GM23338 (cell line): ENCODE measurements around the gene HLA-F. TPM values are rescaled to one million over a fixed set of nuclear protein-coding genes. Genes with fewer than 3 reads are reported as not detected.

ENCODE experiments used
- ATAC-seq: fragments of 200-7000 bp; cut with Tn5 transposase; 3 replicates; pipeline ENCODE4 v1.9.1; 2020
- DNase-seq: peaks from one replicate; pipeline ENCODE4 v3.0.0-alpha.2; 2015; ENCODE audit warnings: low spot score
- H2AFZ ChIP-seq: fragments of 200-600 bp; sonication (generic); 2 replicates; pipeline ENCODE4 v1.8.0; 2016; ENCODE audit warnings: antibody characterized with exemption, mild to moderate bottlenecking, moderate library complexity
- H3F3A ChIP-seq: fragments of 200-600 bp; sonication (generic); replicated peaks from 2 replicates; pipeline ENCODE4 v1.8.0; 2017; ENCODE audit warnings: antibody characterized with exemption, mixed run types, low read depth
- H3K27ac ChIP-seq: fragments of 200-600 bp; sonication (generic); 2 replicates; pipeline ENCODE4 v1.6.1; 2016; ENCODE audit warnings: low read depth
- H3K27me3 ChIP-seq: fragments of 200-600 bp; sonication (generic); 2 replicates; pipeline ENCODE4 v1.8.0; 2016; ENCODE audit warnings: mild to moderate bottlenecking, mixed run types, moderate library complexity; ENCODE audit not compliant: insufficient read depth
- H3K36me3 ChIP-seq: fragments of 200-600 bp; sonication (generic); 2 replicates; pipeline ENCODE4 v1.8.0; 2016; ENCODE audit warnings: mild to moderate bottlenecking; ENCODE audit not compliant: insufficient read depth
- H3K4me1 ChIP-seq: fragments of 200-600 bp; sonication (generic); 2 replicates; pipeline ENCODE4 v1.8.0; 2016; ENCODE audit warnings: mild to moderate bottlenecking, moderate library complexity; ENCODE audit not compliant: insufficient read depth
- H3K4me2 ChIP-seq: fragments of 200-600 bp; sonication (generic); 2 replicates; pipeline ENCODE4 v1.7.1; 2017; ENCODE audit warnings: mixed run types
- H3K4me3 ChIP-seq: fragments of 200-600 bp; sonication (generic); 2 replicates; pipeline ENCODE4 v1.6.1; 2016; ENCODE audit warnings: mixed run types
- H3K79me2 ChIP-seq: fragments of 200-600 bp; sonication (generic); replicated peaks from 2 replicates; pipeline ENCODE4 v1.8.0; 2017; ENCODE audit warnings: mild to moderate bottlenecking; ENCODE audit not compliant: insufficient read depth
- H3K9me2 ChIP-seq: fragments of 200-600 bp; sonication (generic); 2 replicates; pipeline ENCODE4 v1.8.0; 2017; ENCODE audit not compliant: insufficient read depth
- H4K20me1 ChIP-seq: fragments of 200-600 bp; sonication (generic); replicated peaks from 2 replicates; pipeline ENCODE4 v1.8.0; 2017; ENCODE audit warnings: mild to moderate bottlenecking; ENCODE audit not compliant: insufficient read depth
- H3K27ac Mint-ChIP-seq: 2 replicates; pipeline ENCODE4 v1.8.0; 2020; ENCODE audit warnings: inconsistent platforms, mild to moderate bottlenecking, moderate library complexity, mixed read lengths
- H3K27me3 Mint-ChIP-seq: 3 replicates; pipeline ENCODE4 v1.8.0; 2022; ENCODE audit warnings: low read depth, mild to moderate bottlenecking, moderate library complexity, mixed read lengths, inconsistent platforms; ENCODE audit not compliant: insufficient read depth, poor library complexity
- H3K36me3 Mint-ChIP-seq: 3 replicates; pipeline ENCODE4 v1.8.0; 2021; ENCODE audit warnings: low read depth, mild to moderate bottlenecking, inconsistent platforms, moderate library complexity, mixed read lengths
- H3K4me1 Mint-ChIP-seq: 3 replicates; pipeline ENCODE4 v1.8.0; 2020; ENCODE audit warnings: mild to moderate bottlenecking, inconsistent platforms, mixed read lengths
- H3K4me3 Mint-ChIP-seq: 3 replicates; pipeline ENCODE4 v1.8.0; 2021; ENCODE audit warnings: moderate library complexity, mild to moderate bottlenecking, inconsistent platforms, mixed read lengths
- H3K9me3 Mint-ChIP-seq: 3 replicates; pipeline ENCODE4 v1.8.0; 2020; ENCODE audit warnings: moderate library complexity, mild to moderate bottlenecking, inconsistent platforms, mixed read lengths
- CREB1 ChIP-seq: fragments of 250-450 bp; sonication (Bioruptor Pico); IDR thresholded peaks from 2 replicates; pipeline ENCODE4 v1.5.0; 2020; ENCODE audit warnings: low read depth, mild to moderate bottlenecking, moderate library complexity
- EZH2 ChIP-seq: fragments of 200-600 bp; sonication (generic); IDR thresholded peaks from one replicate; pipeline ENCODE4 v1.8.0; 2017; ENCODE audit warnings: antibody characterized with exemption, mild to moderate bottlenecking, low read depth; ENCODE audit not compliant: unreplicated experiment
- EZH2phosphoT487 ChIP-seq: fragments of 200-600 bp; sonication (generic); IDR thresholded peaks from one replicate; pipeline ENCODE4 v1.8.1; 2018; ENCODE audit warnings: antibody characterized with exemption; ENCODE audit not compliant: unreplicated experiment
- JUNB ChIP-seq: IDR thresholded peaks from one replicate; pipeline ENCODE4 v1.6.1; 2016; ENCODE audit warnings: antibody characterized with exemption; ENCODE audit not compliant: unreplicated experiment
- POLR2AphosphoS5 ChIP-seq: IDR thresholded peaks from 2 replicates; pipeline ENCODE4 v1.6.1; 2016; ENCODE audit warnings: antibody characterized with exemption, low read depth
- ZNF114 ChIP-seq: fragments of 250-450 bp; sonication (Bioruptor Pico); IDR thresholded peaks from 2 replicates; pipeline ENCODE4 v1.5.0; 2020; ENCODE audit warnings: mild to moderate bottlenecking, moderate library complexity
- ZNF331 ChIP-seq: fragments of 250-450 bp; sonication (Bioruptor Pico); IDR thresholded peaks from 2 replicates; pipeline ENCODE4 v1.5.0; 2020; ENCODE audit warnings: low read depth, mild to moderate bottlenecking, moderate library complexity
- polyA plus RNA-seq: library from polyadenylated mRNA; unstranded; fragments of >200 nt; fragmentation: Nextera tagmentation; extraction: Ambion mirVana; gene quantifications from 2 replicates; pipeline ENCODE4 v1.2.1, GENCODE V29; 2016
- total RNA-seq: library from RNA; depleted of rRNA; stranded (reverse); fragments of >200 nt; shearing (Covaris generic); gene quantifications from 2 replicates; pipeline ENCODE4 v1.2.3, GENCODE V29; 2014
- TF ChIP-seq, protein P1 (sequence below): IDR thresholded peaks from 2 replicates; pipeline ENCODE4 v1.6.1; 2016; ENCODE audit warnings: antibody characterized with exemption
- TF ChIP-seq, protein P2 (sequence below): IDR thresholded peaks from one replicate; pipeline ENCODE4 v1.6.1; 2018; ENCODE audit warnings: antibody characterized with exemption; ENCODE audit not compliant: unreplicated experiment
- TF ChIP-seq, protein P3 (sequence below): fragments of 250-450 bp; sonication (Bioruptor Pico); IDR thresholded peaks from 2 replicates; pipeline ENCODE4 v1.5.0; 2020; ENCODE audit warnings: mild to moderate bottlenecking, moderate library complexity

HLA-F gene
- total and polyA plus RNA-seq, 2 experiments from 2014 or later, result 4.4 to 10.4 TPM

DNA sequence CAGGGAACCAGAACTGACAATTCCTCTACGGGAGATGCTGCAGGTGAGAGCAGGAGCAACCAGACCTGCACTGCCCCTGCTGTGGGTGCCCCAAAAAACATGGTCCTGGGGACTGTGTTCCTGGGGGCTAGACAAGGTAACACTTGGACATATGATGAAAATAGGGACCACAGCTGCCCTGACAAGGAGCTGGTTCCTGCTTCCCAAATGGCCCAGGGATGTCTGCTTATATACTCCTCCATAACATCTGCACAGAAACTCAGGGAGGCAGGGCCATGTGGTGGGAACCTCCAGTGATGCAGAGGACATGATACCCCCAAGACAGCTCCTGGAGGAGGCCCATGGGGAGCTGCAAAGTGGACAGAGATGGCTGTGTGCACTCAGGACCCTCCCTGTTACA, 19.8 kb downstream of the HLA-F start (continued):
- TF ChIP-seq JUNB, result no peak
- TF ChIP-seq EZH2phosphoT487, result no peak
- TF ChIP-seq, protein P1, sequence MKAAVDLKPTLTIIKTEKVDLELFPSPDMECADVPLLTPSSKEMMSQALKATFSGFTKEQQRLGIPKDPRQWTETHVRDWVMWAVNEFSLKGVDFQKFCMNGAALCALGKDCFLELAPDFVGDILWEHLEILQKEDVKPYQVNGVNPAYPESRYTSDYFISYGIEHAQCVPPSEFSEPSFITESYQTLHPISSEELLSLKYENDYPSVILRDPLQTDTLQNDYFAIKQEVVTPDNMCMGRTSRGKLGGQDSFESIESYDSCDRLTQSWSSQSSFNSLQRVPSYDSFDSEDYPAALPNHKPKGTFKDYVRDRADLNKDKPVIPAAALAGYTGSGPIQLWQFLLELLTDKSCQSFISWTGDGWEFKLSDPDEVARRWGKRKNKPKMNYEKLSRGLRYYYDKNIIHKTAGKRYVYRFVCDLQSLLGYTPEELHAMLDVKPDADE, result no peak
- TF ChIP-seq, protein P2, sequence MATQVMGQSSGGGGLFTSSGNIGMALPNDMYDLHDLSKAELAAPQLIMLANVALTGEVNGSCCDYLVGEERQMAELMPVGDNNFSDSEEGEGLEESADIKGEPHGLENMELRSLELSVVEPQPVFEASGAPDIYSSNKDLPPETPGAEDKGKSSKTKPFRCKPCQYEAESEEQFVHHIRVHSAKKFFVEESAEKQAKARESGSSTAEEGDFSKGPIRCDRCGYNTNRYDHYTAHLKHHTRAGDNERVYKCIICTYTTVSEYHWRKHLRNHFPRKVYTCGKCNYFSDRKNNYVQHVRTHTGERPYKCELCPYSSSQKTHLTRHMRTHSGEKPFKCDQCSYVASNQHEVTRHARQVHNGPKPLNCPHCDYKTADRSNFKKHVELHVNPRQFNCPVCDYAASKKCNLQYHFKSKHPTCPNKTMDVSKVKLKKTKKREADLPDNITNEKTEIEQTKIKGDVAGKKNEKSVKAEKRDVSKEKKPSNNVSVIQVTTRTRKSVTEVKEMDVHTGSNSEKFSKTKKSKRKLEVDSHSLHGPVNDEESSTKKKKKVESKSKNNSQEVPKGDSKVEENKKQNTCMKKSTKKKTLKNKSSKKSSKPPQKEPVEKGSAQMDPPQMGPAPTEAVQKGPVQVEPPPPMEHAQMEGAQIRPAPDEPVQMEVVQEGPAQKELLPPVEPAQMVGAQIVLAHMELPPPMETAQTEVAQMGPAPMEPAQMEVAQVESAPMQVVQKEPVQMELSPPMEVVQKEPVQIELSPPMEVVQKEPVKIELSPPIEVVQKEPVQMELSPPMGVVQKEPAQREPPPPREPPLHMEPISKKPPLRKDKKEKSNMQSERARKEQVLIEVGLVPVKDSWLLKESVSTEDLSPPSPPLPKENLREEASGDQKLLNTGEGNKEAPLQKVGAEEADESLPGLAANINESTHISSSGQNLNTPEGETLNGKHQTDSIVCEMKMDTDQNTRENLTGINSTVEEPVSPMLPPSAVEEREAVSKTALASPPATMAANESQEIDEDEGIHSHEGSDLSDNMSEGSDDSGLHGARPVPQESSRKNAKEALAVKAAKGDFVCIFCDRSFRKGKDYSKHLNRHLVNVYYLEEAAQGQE, result no peak
- TF ChIP-seq EZH2, result no peak

- TF ChIP-seq ZNF114 (no peak), ZNF331 (no peak), JUNB (no peak), CREB1 (CRISPR knock-in tag) (no peak)
- Histone ChIP-seq H3K4me2 (no peak overlapping the region), H3F3A (no peaks in the 10 kb centered on the region; the same call in 1 of the 2 replicates), H3K27me3 (peaks cover 23% of the 10 kb centered on the region), H2AFZ (no peak overlapping the region), H3K27ac (no peak overlapping the region), H3K36me3 (no peaks in the 10 kb centered on the region), H3K4me3 (no peak overlapping the region), H3K9me2 (0 out of 2 replicates have a peak, but pooled peaks cover 4% of the 10 kb centered on the region), H4K20me1 (no peaks in the 10 kb centered on the region), H3K4me1 (0 out of 2 replicates have a peak, but pooled peaks cover 6% of the 10 kb centered on the region), H3K79me2 (no peaks in the 10 kb centered on the region)
- ATAC-seq (no peak), DNase-seq (no peak)
- H3K9me3 Mint-ChIP-seq, result peaks cover 5% of the 10 kb centered on the region; the same call in 1 of the 3 replicates
- no peak overlapping the region for H3K4me3 Mint-ChIP-seq
- H3K27me3 Mint-ChIP-seq, result peaks cover 19% of the 10 kb centered on the region
- H3K27ac Mint-ChIP-seq, result no peak overlapping the region
- peaks cover 9% of the 10 kb centered on the region; the same call in 2 of the 3 replicates for H3K36me3 Mint-ChIP-seq
- peaks cover 5% of the 10 kb centered on the region for H3K4me1 Mint-ChIP-seq
Observed at GRCh38 chr6:29743568-29743967, 20.3 kb downstream of the HLA-F start.

GRCh38 chr6:29744131-29744530, 20.9 kb downstream of the HLA-F start:
- Histone ChIP-seq H3K27ac (no peak overlapping the region), H4K20me1 (no peaks in the 10 kb centered on the region), H3K79me2 (no peaks in the 10 kb centered on the region), H3F3A (no peaks in the 10 kb centered on the region; the same call in 1 of the 2 replicates), H3K4me2 (no peak overlapping the region), H3K4me3 (no peak overlapping the region), H3K27me3 (peaks cover 24% of the 10 kb centered on the region), H3K9me2 (0 out of 2 replicates have a peak, but pooled peaks cover 4% of the 10 kb centered on the region), H3K36me3 (no peaks in the 10 kb centered on the region), H2AFZ (no peak overlapping the region), H3K4me1 (0 out of 2 replicates have a peak, but pooled peaks cover 6% of the 10 kb centered on the region)
- peaks cover 23% of the 10 kb centered on the region for H3K27me3 Mint-ChIP-seq
- H3K4me1 Mint-ChIP-seq, result peaks cover 5% of the 10 kb centered on the region
- H3K36me3 Mint-ChIP-seq, result peaks cover 9% of the 10 kb centered on the region; the same call in 2 of the 3 replicates
- no peak for ATAC-seq
- DNase-seq, result no peak
- no peak overlapping the region for H3K27ac Mint-ChIP-seq
- H3K4me3 Mint-ChIP-seq, result no peak overlapping the region
- peaks cover 5% of the 10 kb centered on the region; the same call in 1 of the 3 replicates for H3K9me3 Mint-ChIP-seq
- no peak for TF ChIP-seq EZH2
- TF ChIP-seq POLR2AphosphoS5, result no peak
- TF ChIP-seq ZNF114, result no peak
- TF ChIP-seq, protein P3, sequence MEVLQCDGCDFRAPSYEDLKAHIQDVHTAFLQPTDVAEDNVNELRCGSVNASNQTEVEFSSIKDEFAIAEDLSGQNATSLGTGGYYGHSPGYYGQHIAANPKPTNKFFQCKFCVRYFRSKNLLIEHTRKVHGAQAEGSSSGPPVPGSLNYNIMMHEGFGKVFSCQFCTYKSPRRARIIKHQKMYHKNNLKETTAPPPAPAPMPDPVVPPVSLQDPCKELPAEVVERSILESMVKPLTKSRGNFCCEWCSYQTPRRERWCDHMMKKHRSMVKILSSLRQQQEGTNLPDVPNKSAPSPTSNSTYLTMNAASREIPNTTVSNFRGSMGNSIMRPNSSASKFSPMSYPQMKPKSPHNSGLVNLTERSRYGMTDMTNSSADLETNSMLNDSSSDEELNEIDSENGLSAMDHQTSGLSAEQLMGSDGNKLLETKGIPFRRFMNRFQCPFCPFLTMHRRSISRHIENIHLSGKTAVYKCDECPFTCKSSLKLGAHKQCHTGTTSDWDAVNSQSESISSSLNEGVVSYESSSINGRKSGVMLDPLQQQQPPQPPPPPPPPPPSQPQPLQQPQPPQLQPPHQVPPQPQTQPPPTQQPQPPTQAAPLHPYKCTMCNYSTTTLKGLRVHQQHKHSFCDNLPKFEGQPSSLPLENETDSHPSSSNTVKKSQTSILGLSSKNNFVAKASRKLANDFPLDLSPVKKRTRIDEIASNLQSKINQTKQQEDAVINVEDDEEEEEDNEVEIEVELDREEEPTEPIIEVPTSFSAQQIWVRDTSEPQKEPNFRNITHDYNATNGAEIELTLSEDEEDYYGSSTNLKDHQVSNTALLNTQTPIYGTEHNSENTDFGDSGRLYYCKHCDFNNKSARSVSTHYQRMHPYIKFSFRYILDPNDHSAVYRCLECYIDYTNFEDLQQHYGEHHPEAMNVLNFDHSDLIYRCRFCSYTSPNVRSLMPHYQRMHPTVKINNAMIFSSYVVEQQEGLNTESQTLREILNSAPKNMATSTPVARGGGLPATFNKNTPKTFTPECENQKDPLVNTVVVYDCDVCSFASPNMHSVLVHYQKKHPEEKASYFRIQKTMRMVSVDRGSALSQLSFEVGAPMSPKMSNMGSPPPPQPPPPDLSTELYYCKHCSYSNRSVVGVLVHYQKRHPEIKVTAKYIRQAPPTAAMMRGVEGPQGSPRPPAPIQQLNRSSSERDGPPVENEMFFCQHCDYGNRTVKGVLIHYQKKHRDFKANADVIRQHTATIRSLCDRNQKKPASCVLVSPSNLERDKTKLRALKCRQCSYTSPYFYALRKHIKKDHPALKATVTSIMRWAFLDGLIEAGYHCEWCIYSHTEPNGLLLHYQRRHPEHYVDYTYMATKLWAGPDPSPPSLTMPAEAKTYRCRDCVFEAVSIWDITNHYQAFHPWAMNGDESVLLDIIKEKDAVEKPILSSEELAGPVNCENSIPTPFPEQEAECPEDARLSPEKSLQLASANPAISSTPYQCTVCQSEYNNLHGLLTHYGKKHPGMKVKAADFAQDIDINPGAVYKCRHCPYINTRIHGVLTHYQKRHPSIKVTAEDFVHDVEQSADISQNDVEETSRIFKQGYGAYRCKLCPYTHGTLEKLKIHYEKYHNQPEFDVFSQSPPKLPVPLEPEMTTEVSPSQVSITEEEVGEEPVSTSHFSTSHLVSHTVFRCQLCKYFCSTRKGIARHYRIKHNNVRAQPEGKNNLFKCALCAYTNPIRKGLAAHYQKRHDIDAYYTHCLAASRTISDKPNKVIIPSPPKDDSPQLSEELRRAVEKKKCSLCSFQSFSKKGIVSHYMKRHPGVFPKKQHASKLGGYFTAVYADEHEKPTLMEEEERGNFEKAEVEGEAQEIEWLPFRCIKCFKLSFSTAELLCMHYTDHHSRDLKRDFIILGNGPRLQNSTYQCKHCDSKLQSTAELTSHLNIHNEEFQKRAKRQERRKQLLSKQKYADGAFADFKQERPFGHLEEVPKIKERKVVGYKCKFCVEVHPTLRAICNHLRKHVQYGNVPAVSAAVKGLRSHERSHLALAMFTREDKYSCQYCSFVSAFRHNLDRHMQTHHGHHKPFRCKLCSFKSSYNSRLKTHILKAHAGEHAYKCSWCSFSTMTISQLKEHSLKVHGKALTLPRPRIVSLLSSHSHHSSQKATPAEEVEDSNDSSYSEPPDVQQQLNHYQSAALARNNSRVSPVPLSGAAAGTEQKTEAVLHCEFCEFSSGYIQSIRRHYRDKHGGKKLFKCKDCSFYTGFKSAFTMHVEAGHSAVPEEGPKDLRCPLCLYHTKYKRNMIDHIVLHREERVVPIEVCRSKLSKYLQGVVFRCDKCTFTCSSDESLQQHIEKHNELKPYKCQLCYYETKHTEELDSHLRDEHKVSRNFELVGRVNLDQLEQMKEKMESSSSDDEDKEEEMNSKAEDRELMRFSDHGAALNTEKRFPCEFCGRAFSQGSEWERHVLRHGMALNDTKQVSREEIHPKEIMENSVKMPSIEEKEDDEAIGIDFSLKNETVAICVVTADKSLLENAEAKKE (CRISPR knock-in tag), result no peak
